Activated naive CD4-positive, alpha-beta T cell treated with anti-CD3 and anti-CD28 coated beads, Interleukin-2, amount 10 ng/mL, durations not matched to agents 7 days and 5 days (primary cell): ENCODE measurements around the gene NAT9.

Source experiments
- CTCF ChIA-PET: fragments of 350-600 bp; sonication (Branson Sonifier 250); formaldehyde crosslinking; loops from one replicate; lab custom pipeline; 2021; ENCODE audit warnings: antibody characterized with exemption; lab: Charles Lee
- DNase-seq: peaks from one replicate; pipeline ENCODE4 v3.0.0-alpha.2; 2020
- H3K27ac Mint-ChIP-seq: one replicate; pipeline ENCODE4 v1.8.0; 2021; ENCODE audit warnings: mild to moderate bottlenecking, moderate library complexity, mixed read lengths
- H3K27me3 Mint-ChIP-seq: one replicate; pipeline ENCODE4 v1.8.0; 2021; ENCODE audit warnings: mild to moderate bottlenecking, mixed read lengths
- H3K36me3 Mint-ChIP-seq: one replicate; pipeline ENCODE4 v1.8.0; 2021; ENCODE audit warnings: mixed read lengths
- H3K4me1 Mint-ChIP-seq: one replicate; pipeline ENCODE4 v1.8.0; 2021; ENCODE audit warnings: mixed read lengths
- H3K4me3 Mint-ChIP-seq: one replicate; pipeline ENCODE4 v1.8.0; 2021; ENCODE audit warnings: mild to moderate bottlenecking, moderate library complexity, mixed read lengths
- H3K9me3 Mint-ChIP-seq: one replicate; pipeline ENCODE4 v1.8.0; 2021; ENCODE audit warnings: mixed read lengths

NAT9 gene

DNA sequence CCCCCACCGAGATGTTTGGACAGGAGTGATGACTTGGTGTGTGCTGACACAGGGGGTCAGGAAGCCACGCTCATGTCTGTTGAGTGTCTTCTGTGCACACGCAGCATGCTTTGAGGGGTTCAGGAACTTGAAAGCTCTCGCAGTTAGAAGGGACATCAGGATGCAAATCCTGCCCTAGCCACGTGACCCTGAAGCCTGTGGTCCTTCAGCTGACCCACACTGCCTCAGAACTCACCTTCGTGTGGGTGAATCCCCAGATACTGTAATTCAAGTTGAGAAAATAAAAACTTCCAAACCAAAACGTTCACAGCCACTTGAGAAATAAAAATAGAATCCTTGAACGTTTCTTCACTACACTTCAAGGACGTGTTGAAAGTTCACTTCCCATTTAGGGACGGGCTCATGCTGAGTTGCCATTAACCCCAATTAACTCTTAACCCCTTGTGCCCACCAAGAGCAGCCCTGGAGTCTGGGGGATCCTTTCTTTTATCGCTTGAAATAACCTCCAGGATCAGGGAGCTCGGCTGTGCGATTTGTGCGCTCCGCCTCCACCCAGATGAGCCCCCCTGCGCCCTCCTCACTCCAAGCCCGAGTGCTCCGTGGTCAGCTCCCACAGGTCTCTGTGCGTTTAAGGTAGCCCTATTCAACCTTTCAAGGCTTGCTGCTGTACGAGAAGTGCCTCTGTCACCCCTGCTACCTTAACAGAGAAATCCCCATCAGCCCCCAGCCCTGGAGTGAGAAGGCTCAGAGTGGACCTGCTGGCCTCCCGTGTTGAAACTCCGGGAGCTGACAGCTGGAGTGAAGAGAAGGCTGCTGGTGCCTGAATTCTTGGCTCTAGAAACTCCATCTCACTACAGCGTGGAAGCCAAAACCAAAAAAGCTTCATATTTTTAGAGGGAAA lies 36.2 kb upstream of the NAT9 start:
- Mint-ChIP-seq H3K27ac (no peak overlapping the region), H3K9me3 (no peaks in the 10 kb centered on the region), H3K4me3 (no peak overlapping the region), H3K36me3 (peaks cover 9% of the 10 kb centered on the region), H3K4me1 (peaks cover 7% of the 10 kb centered on the region), H3K27me3 (no peaks in the 10 kb centered on the region)
- DNase-seq, result no peak
- CTCF ChIA-PET, result no interaction called here

DNA sequence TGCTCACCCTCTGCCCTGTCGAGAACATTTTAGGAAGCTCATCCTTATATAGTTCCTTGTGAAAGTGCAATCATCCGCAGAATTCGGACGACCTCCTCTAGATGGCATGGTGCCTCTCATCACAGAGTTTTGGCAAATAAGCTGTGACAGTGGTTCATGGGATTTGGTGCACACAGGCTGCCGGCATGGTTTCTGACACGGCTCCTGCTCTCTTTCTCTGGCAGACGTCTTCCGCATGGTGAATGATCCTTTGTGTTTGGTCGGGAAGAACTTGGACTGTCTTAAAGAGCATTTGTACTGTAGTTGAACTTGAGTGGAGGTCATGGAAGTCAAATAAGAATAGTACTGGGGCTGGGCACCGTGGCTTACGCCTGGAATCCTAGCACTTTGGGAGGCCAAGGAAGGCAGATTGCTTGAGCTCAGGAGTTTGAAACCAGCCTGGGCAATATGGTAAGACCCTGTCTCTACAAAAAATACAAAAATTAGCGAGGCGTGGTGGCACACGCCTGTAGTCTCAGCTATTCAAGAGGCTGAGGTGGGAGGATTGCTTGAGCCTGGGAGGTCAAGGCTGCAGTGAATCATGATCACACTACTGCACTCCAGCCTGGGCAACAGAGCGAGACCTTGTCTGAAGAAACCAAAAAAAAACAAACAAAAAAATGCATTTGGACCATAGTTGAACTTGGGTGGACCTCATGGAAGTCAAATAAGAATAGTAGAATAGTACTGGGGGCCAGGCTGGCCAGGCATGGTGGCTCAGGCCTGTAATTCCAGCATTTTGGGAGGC lies 34.7 kb upstream of the NAT9 start:
- no peak overlapping the region for H3K4me3 Mint-ChIP-seq
- H3K36me3 Mint-ChIP-seq, result peaks cover 5% of the 10 kb centered on the region
- no peaks in the 10 kb centered on the region for H3K9me3 Mint-ChIP-seq
- H3K27ac Mint-ChIP-seq, result no peak overlapping the region
- peaks cover 7% of the 10 kb centered on the region for H3K4me1 Mint-ChIP-seq
- no peak for DNase-seq
- CTCF ChIA-PET, result interaction anchor here (3.1 kb wide), 1 partner anchor 20 kb away, joined by 9 read pairs; no protein-coding TSS in a partner anchor
- H3K27me3 Mint-ChIP-seq, result no peaks in the 10 kb centered on the region

DNA sequence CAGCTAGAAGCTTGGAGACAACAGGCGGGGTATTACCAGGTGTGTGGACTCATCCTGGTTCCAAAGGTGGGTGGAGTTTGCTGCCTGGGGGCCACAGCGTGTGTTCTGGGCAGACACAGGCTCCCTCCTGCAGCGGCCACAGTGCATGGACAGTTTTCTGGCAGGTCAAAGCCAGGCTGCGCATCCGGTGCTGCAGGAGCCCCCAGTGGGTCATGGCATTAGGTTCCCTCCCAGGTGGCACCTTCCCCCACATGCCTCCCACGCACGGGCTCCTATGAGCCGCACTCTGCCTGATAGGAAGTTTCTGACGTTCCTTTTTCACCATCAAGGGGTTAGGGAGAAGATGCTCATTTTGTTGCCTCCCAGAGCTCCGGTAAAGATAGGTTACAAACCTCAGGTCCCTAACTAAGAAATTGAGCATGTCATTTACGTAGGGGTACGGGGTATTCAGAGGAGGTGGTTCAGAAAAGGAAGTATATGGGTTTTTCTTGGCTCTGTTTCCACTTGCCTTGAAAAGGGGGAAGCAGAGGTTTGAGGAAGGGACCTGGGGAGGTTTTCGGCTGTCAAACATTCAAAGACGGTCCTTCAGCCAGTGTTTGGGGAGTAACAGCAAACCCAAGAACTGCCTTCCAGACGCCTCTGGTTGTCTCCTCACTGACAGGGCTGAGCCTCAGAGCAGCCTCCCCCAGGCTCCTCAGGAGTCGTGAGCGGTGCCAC lies 32.7 kb upstream of the NAT9 start:
- peaks cover 2% of the 10 kb centered on the region for H3K36me3 Mint-ChIP-seq
- no peak overlapping the region for H3K27ac Mint-ChIP-seq

DNA sequence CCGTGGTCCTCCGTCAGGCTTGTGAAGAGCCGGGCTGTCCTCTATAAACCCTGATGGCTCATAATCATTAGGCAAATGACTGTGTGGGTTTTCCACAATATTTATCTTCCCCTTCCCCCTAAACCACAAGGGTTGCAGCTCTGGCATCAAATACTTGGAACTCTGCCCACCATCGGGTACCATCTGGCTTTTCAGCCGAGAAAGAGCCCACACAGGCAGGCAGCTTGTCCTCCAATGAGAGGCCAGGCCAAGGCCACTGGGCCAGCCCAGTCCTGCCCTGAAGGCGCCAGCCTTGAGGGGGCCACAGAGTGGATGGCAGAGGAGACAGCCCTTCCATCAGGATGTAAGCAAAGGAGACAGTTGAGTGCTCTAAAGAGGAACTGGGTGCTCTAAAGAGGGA lies 31.8 kb upstream of the NAT9 start:
- no peak overlapping the region for H3K4me3 Mint-ChIP-seq
- H3K4me1 Mint-ChIP-seq, result no peaks in the 10 kb centered on the region
- CTCF ChIA-PET, result interaction anchor here (1.1 to 3.0 kb wide), 4 partner anchors 14 to 57 kb away, joined by 3 to 12 read pairs (median 4); no protein-coding TSS in a partner anchor
- H3K27me3 Mint-ChIP-seq, result no peaks in the 10 kb centered on the region
- no peak for DNase-seq
- peaks cover 3% of the 10 kb centered on the region for H3K36me3 Mint-ChIP-seq
- no peaks in the 10 kb centered on the region for H3K9me3 Mint-ChIP-seq
- no peak overlapping the region for H3K27ac Mint-ChIP-seq

More for the DNA sequence above, 32.7 kb upstream of the NAT9 start:
- Mint-ChIP-seq H3K4me3 (no peak overlapping the region), H3K4me1 (no peaks in the 10 kb centered on the region), H3K9me3 (no peaks in the 10 kb centered on the region), H3K27me3 (no peaks in the 10 kb centered on the region)
- CTCF ChIA-PET, result interaction anchor here (1.7 to 3.1 kb wide), 3 partner anchors 18 to 57 kb away, joined by 3 to 9 read pairs (median 5); no protein-coding TSS in a partner anchor
- no peak for DNase-seq

- Mint-ChIP-seq H3K36me3 (peaks cover 5% of the 10 kb centered on the region), H3K4me3 (no peak overlapping the region), H3K9me3 (no peaks in the 10 kb centered on the region), H3K4me1 (no peaks in the 10 kb centered on the region), H3K27me3 (no peaks in the 10 kb centered on the region), H3K27ac (no peak overlapping the region)
- no peak for DNase-seq
- CTCF ChIA-PET, result interaction anchor here (1.1 to 3.0 kb wide), 3 partner anchors 14 to 58 kb away, joined by 3 to 12 read pairs (median 5); no protein-coding TSS in a partner anchor
Observed at GRCh38 chr17:74807441-74807840, 31.3 kb upstream of the NAT9 start.

DNA sequence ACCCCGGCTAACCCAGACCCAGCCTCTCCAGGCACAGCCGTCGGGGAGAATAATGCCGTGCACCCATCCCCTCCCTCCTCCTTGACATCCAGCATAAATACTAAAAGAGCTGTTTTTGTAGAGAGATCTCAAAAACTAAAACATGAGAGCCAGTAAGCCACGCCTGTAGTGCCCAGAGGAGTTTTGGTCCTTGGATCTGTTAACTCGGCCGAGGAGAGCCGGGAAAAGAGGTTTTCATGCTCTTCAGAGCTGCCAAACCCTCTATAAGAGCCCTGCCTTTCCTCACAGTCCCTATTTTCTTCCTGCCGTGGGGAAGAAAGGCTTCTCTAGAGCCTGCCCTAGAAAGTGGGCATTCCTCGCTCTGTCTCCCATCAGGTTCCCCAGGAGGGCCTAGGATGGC lies 30.2 kb upstream of the NAT9 start:
- no peaks in the 10 kb centered on the region for H3K9me3 Mint-ChIP-seq
- no peak overlapping the region for H3K4me3 Mint-ChIP-seq
- no peak overlapping the region for H3K27ac Mint-ChIP-seq
- H3K36me3 Mint-ChIP-seq, result peaks cover 5% of the 10 kb centered on the region
- DNase-seq, result no peak
- CTCF ChIA-PET, result interaction anchor here (3.0 kb wide), 1 partner anchor 15 kb away, joined by 12 read pairs; no protein-coding TSS in a partner anchor
- no peaks in the 10 kb centered on the region for H3K4me1 Mint-ChIP-seq
- H3K27me3 Mint-ChIP-seq, result no peaks in the 10 kb centered on the region

GRCh38 chr17:74805591-74805991 lies 29.4 kb upstream of the NAT9 start:
- peaks cover 6% of the 10 kb centered on the region for H3K36me3 Mint-ChIP-seq
- DNase-seq, result no peak
- CTCF ChIA-PET, result interaction anchor here (1.1 to 3.0 kb wide), 2 partner anchors 15 to 155 kb away, joined by 3 to 12 read pairs; no protein-coding TSS in a partner anchor
- H3K27me3 Mint-ChIP-seq, result no peaks in the 10 kb centered on the region
- H3K4me3 Mint-ChIP-seq, result no peak overlapping the region
- no peaks in the 10 kb centered on the region for H3K4me1 Mint-ChIP-seq
- no peak overlapping the region for H3K27ac Mint-ChIP-seq
- no peaks in the 10 kb centered on the region for H3K9me3 Mint-ChIP-seq

- Mint-ChIP-seq H3K4me1 (no peaks in the 10 kb centered on the region), H3K4me3 (no peak overlapping the region), H3K9me3 (no peaks in the 10 kb centered on the region), H3K27me3 (no peaks in the 10 kb centered on the region), H3K27ac (no peak overlapping the region), H3K36me3 (peaks cover 15% of the 10 kb centered on the region)
- DNase-seq, result no peak
- CTCF ChIA-PET, result no interaction called here
Observed at GRCh38 chr17:74804683-74805082, 28.5 kb upstream of the NAT9 start.

DNA sequence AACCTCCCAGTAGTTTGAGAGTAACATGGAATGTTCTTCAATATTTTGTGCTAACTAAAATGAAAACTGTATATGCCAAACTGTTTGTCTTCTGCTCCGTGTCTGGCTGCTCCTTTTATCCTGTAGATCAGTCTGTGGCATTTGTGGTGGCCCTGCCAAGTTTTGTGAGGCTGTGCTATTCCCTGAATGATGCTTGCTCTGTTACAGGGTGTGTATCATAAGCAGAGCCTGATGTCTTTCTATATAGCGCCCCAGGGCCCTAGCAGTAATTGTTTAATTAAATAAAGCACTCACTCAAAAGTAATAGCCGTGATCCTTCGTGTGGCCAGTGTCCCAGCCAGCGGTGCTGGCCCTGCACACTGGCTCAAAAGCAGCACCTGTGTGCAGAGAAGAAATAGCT lies 27.8 kb upstream of the NAT9 start:
- H3K4me3 Mint-ChIP-seq, result no peak overlapping the region
- CTCF ChIA-PET, result interaction anchor here (2.0 kb wide), 1 partner anchor 58 kb away, joined by 5 read pairs; no protein-coding TSS in a partner anchor
- peaks cover 17% of the 10 kb centered on the region for H3K36me3 Mint-ChIP-seq

GRCh38 chr17:74803388-74803930 lies 27.3 kb upstream of the NAT9 start:
- Mint-ChIP-seq H3K36me3 (peaks cover 20% of the 10 kb centered on the region), H3K9me3 (no peaks in the 10 kb centered on the region), H3K4me3 (no peak overlapping the region), H3K27me3 (no peaks in the 10 kb centered on the region), H3K4me1 (no peaks in the 10 kb centered on the region), H3K27ac (no peak overlapping the region)
- CTCF ChIA-PET, result interaction anchor here (2.0 kb wide), 1 partner anchor 59 kb away, joined by 5 read pairs; no protein-coding TSS in a partner anchor
- no peak for DNase-seq

More for the DNA sequence above, 27.8 kb upstream of the NAT9 start:
- no peak for DNase-seq
- no peaks in the 10 kb centered on the region for H3K4me1 Mint-ChIP-seq
- no peaks in the 10 kb centered on the region for H3K27me3 Mint-ChIP-seq
- H3K9me3 Mint-ChIP-seq, result no peaks in the 10 kb centered on the region
- H3K27ac Mint-ChIP-seq, result no peak overlapping the region

GRCh38 chr17:74801896-74802295 lies 25.8 kb upstream of the NAT9 start:
- Mint-ChIP-seq H3K9me3 (no peaks in the 10 kb centered on the region), H3K4me1 (peaks cover 7% of the 10 kb centered on the region), H3K27ac (no peak overlapping the region), H3K4me3 (no peak overlapping the region), H3K27me3 (no peaks in the 10 kb centered on the region), H3K36me3 (peaks cover 25% of the 10 kb centered on the region)
- no peak for DNase-seq
- CTCF ChIA-PET, result interaction anchor here (0.9 kb wide), 1 partner anchor 11 kb away, joined by 4 read pairs; no protein-coding TSS in a partner anchor

DNA sequence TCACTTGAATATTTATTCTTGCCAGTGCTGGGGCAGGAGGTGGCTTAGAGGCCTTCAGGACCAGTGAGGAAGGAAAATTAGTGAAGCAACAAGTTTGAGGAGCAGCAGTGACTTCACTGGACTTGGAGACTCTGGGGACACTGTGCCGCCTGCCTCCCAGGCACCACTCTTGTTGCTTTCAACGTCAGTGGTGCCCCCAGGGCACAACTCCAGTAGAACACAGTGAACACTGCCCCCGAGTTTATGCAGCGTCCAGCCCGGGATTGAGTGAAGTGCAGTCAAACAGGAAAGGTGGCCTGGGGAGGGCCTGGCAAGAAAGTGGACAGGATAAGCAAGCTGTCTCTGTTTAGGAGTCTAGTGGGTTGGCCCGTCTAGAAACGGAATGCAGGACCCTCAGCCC lies 24.4 kb upstream of the NAT9 start:
- H3K4me1 Mint-ChIP-seq, result peaks cover 7% of the 10 kb centered on the region
- H3K9me3 Mint-ChIP-seq, result no peaks in the 10 kb centered on the region
- DNase-seq, result no peak
- CTCF ChIA-PET, result no interaction called here
- no peak overlapping the region for H3K27ac Mint-ChIP-seq
- H3K36me3 Mint-ChIP-seq, result peaks cover 30% of the 10 kb centered on the region
- H3K27me3 Mint-ChIP-seq, result no peaks in the 10 kb centered on the region
- H3K4me3 Mint-ChIP-seq, result no peak overlapping the region

DNA sequence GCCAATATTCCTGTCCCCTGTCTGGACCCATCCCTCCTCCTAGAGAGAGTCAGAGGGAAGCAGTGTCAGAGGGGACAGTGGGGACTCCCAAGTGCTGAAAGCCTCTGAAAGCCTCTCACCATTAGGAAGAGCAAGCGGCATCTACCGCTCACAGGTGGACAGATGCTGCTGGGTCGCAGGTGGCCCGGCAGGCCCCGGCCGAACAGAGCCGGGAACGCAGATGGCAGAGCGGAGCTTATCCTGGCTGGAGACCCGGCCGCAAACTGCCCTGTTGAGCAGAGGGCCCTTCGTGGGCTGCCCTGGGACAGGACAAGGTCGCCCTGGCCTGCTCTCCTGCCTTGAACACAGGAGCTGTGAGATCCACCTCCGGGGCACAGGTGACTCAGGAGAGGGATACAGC lies 23.0 kb upstream of the NAT9 start:
- peaks cover 36% of the 10 kb centered on the region for H3K36me3 Mint-ChIP-seq
- H3K9me3 Mint-ChIP-seq, result no peaks in the 10 kb centered on the region
- H3K4me1 Mint-ChIP-seq, result peaks cover 7% of the 10 kb centered on the region
- no peak overlapping the region for H3K27ac Mint-ChIP-seq
- CTCF ChIA-PET, result no interaction called here
- no peak for DNase-seq
- no peaks in the 10 kb centered on the region for H3K27me3 Mint-ChIP-seq
- H3K4me3 Mint-ChIP-seq, result no peak overlapping the region
